Esophagus squamous epithelium (tissue), 4 donors: ENCODE results near the gene LMNTD2.

Experiments
- CTCF ChIP-seq, 6 experiments: fragments of 450-650 bp in 4 of 6; fragments of 200-600 bp in 2 of 6; sonication (generic) in 2 of 6; IDR thresholded peaks; one replicate each; pipeline ENCODE4 v1.5.1; 2016 to 2019; ENCODE audit warnings: antibody characterized with exemption in 6 of 6, mild to moderate bottlenecking in 4 of 6, moderate library complexity in 4 of 6
- POLR2A ChIP-seq, 4 donors: fragments of 450-650 bp; IDR thresholded peaks; one replicate each; pipeline ENCODE4 v1.6.1; 2017; ENCODE audit warnings: antibody characterized with exemption in 4 of 4, mild to moderate bottlenecking in 4 of 4, moderate library complexity in 3 of 4

GRCh38 chr11:534396-535209, 25.9 kb downstream of the LMNTD2 start:
- TF ChIP-seq CTCF (IDR thresholded peaks at IDR 0.05), result no peak
- TF ChIP-seq POLR2A (IDR thresholded peaks at IDR 0.05), result peak in 1 of 4 donors; percentile 41
